ENCODE results near the gene CXCR6.

DNA sequence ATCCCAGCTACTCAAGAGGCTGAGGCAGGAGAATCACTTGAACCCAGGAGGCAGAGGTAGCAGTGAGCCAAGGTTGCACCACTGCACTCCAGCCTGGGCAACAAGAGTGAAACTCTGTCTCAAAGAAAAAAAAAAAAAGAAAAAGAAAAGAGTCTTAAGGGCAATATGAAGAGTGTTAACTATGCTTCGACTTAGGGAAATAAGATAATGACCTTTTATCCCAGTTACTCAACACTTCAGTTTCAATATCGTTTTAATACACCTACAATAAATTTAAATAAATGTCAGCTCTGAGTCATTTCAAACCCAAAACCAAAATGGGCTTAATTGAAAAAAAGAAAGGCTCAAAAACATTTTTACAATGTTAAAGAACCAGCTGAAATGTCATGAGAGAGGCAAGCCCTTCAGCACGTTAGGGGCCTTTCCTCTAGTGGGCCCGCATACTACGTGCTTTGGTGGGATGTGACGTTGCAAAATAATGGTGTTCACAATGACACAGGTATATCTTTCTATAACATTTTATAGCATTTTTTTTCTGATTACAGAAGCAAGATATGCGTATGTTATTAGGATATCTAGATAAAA lies 37.1 kb downstream of the CXCR6 start:
- TF ChIP-seq CTCF (IDR thresholded peaks at IDR 0.05), result no peak
- TF ChIP-seq POLR2A (IDR thresholded peaks at IDR 0.05), result no peak

All from lower leg skin (tissue), 3 donors.